ENCODE measurements around the gene DNAH9. TPM values are rescaled to one million over a fixed set of nuclear protein-coding genes. Genes with fewer than 3 reads are reported as not detected.

DNAH9 gene
- total RNA-seq, 4 donors from 2014 or later = 0.41 to 1.9 (median 0.79) TPM; not detected in 1

DNA sequence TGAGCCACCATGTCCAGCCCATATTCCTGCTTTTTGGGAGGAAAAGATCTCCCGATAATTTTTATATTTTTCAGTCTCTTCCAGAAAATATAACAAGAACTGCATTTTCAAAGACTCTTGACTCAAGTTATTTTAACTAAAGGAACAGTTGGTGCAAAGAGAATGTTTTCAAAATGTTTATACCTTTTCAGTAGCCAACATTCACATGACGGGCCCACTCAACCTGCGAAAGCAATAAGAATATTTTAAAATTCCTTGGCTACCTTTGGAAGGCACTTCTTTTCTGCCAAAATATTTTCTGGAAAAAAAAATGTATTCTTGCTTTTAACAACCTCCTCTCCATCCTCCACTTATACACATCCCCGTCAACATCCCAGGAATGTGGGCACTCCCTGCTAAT is 258.7 kb downstream of the DNAH9 start:
- WGBS, 2 donors (ENCODE audit: low coverage in 1 of 2) = 80 to 91% methylated on average over 4 of the region's 4 CpGs
- in situ Hi-C loops (cut with MboI; ENCODE audit: low pct_ligation_motif_present in 1 of 4, low pct_unique_long_range_greater_than_20kb in 1 of 4, low sequenced_read_pairs in 3 of 4) = no loop called here
- DNase-seq = no peak

GRCh38 chr17:11869680-11870394 is 271.6 kb downstream of the DNAH9 start:
- no peaks in the 10 kb centered on the region for H3K4me1 ChIP-seq
- H3K36me3 ChIP-seq = no peaks in the 10 kb centered on the region
- in situ Hi-C loops (cut with MboI; ENCODE audit: low pct_ligation_motif_present in 1 of 4, low pct_unique_long_range_greater_than_20kb in 1 of 4, low sequenced_read_pairs in 3 of 4) (no loop called here), intact Hi-C loops (cut with DNase I; ENCODE audit: low total_unique reads) (no loop called here)
- DNase-seq = no peak
- WGBS, 2 donors (ENCODE audit: low coverage in 1 of 2) = 86 to 95% methylated on average over 3 to 8 of the region's 8 CpGs
- no peak overlapping the region for H3K27ac ChIP-seq
- H3K9me3 ChIP-seq = no peaks in the 10 kb centered on the region
- H3K27me3 ChIP-seq = no peaks in the 10 kb centered on the region
- TF ChIP-seq EP300 (IDR thresholded peaks at IDR 0.05; ENCODE audit: low read depth) (no peak), POLR2A (IDR thresholded peaks at IDR 0.05) (no peak), POLR2AphosphoS5 (IDR thresholded peaks at IDR 0.05) (no peak)
- TF ChIP-seq, protein P1, sequence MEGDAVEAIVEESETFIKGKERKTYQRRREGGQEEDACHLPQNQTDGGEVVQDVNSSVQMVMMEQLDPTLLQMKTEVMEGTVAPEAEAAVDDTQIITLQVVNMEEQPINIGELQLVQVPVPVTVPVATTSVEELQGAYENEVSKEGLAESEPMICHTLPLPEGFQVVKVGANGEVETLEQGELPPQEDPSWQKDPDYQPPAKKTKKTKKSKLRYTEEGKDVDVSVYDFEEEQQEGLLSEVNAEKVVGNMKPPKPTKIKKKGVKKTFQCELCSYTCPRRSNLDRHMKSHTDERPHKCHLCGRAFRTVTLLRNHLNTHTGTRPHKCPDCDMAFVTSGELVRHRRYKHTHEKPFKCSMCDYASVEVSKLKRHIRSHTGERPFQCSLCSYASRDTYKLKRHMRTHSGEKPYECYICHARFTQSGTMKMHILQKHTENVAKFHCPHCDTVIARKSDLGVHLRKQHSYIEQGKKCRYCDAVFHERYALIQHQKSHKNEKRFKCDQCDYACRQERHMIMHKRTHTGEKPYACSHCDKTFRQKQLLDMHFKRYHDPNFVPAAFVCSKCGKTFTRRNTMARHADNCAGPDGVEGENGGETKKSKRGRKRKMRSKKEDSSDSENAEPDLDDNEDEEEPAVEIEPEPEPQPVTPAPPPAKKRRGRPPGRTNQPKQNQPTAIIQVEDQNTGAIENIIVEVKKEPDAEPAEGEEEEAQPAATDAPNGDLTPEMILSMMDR (IDR thresholded peaks at IDR 0.05) = no peak
- H3K4me3 ChIP-seq = no peak overlapping the region

More for the DNA sequence above, 258.7 kb downstream of the DNAH9 start:
- no peaks in the 10 kb centered on the region for H3K9me3 ChIP-seq
- no peak overlapping the region for H3K4me3 ChIP-seq
- no peaks in the 10 kb centered on the region for H3K27me3 ChIP-seq
- intact Hi-C loops (cut with DNase I; ENCODE audit: low total_unique reads) = no loop called here
- peak overlapping the region in 1 of 4 donors; percentile 73 for H3K27ac ChIP-seq
- peaks cover 0 to 32% (median 13%) of the 10 kb centered on the region in 4 donors for H3K4me1 ChIP-seq
- H3K36me3 ChIP-seq = no peaks in the 10 kb centered on the region
- TF ChIP-seq EP300 (IDR thresholded peaks at IDR 0.05; ENCODE audit: low read depth) = no peak
- no peak for TF ChIP-seq POLR2AphosphoS5 (IDR thresholded peaks at IDR 0.05)
- no peak for TF ChIP-seq POLR2A (IDR thresholded peaks at IDR 0.05)

DNA sequence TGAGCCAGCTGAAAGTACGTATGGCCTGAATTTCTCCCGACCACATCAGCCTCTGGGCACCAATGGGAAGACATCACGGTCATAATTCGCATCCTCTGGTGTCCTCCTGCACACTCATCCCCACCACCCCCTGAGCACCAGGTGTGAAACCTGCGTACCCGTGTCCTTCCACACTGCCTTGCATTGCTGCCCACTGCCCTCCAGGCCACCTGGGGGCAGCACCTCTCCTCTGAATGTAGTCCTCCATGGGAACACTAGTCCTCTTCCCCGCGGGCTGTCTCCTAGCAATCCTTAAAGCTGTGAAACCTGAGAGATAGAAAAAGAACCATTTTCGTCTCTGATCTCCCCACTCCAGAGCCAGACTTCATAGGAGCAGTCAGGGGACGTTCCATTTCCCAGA is 273.5 kb downstream of the DNAH9 start:
- 44 to 67% methylated on average over 1 to 10 of the region's 10 CpGs for WGBS, 2 donors (ENCODE audit: low coverage in 1 of 2)
- TF ChIP-seq POLR2A (IDR thresholded peaks at IDR 0.05) = no peak
- TF ChIP-seq, protein P1 (IDR thresholded peaks at IDR 0.05) = no peak
- no peak for TF ChIP-seq EP300 (IDR thresholded peaks at IDR 0.05; ENCODE audit: low read depth)
- TF ChIP-seq POLR2AphosphoS5 (IDR thresholded peaks at IDR 0.05) = no peak
- H3K4me3 ChIP-seq = no peak overlapping the region

GRCh38 chr17:11874756-11875155 is 276.5 kb downstream of the DNAH9 start:
- no peak for TF ChIP-seq EP300 (IDR thresholded peaks at IDR 0.05; ENCODE audit: low read depth)
- Histone ChIP-seq H3K9me3 (no peaks in the 10 kb centered on the region), H3K4me1 (no peaks in the 10 kb centered on the region), H3K27ac (no peak overlapping the region), H3K4me3 (no peak overlapping the region), H3K36me3 (no peaks in the 10 kb centered on the region), H3K27me3 (no peaks in the 10 kb centered on the region)
- 77% methylated on average over 7 of the region's 7 CpGs; no CpG with 5 or more reads in 1 of the 2 donors for WGBS, 2 donors (ENCODE audit: low coverage in 1 of 2)
- in situ Hi-C loops (cut with MboI; ENCODE audit: low pct_ligation_motif_present in 1 of 4, low pct_unique_long_range_greater_than_20kb in 1 of 4, low sequenced_read_pairs in 3 of 4) = loop anchor here in 1 of 4 donors (25.0 kb wide), 3 partner anchors 112 to 987 kb away; partner anchors contain the start of gene ZNF18
- DNase-seq = no peak
- intact Hi-C loops (cut with DNase I; ENCODE audit: low total_unique reads) = no loop called here

More for the DNA sequence above, 273.5 kb downstream of the DNAH9 start:
- Histone ChIP-seq H3K4me1 (no peaks in the 10 kb centered on the region), H3K27ac (no peak overlapping the region), H3K36me3 (no peaks in the 10 kb centered on the region), H3K9me3 (no peaks in the 10 kb centered on the region), H3K27me3 (no peaks in the 10 kb centered on the region)
- in situ Hi-C loops (cut with MboI; ENCODE audit: low pct_ligation_motif_present in 1 of 4, low pct_unique_long_range_greater_than_20kb in 1 of 4, low sequenced_read_pairs in 3 of 4) = no loop called here
- DNase-seq = no peak
- intact Hi-C loops (cut with DNase I; ENCODE audit: low total_unique reads) = no loop called here

DNA sequence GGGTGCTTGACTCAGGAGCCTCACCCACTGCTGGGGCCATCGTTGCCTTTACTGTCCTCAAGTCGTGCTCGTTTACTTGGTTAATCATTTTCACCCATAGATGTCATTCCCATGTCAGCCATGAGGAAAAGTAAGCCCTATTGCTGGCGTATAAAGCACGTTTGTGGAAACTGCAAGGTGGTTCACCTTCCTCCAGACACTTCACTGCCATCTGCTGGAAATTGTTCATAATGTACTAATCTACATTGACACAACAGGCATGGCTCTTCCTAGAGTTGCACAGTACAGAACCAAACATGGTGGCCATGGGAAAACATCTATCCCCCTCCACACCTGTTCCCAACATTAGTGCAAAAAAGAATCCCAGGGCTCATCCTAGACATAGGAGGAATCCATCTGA is 282.4 kb downstream of the DNAH9 start:
- Histone ChIP-seq H3K9me3 (no peaks in the 10 kb centered on the region), H3K4me3 (no peak overlapping the region), H3K27me3 (no peaks in the 10 kb centered on the region), H3K36me3 (no peaks in the 10 kb centered on the region), H3K27ac (no peak overlapping the region), H3K4me1 (peaks cover 0 to 4% (median 0%) of the 10 kb centered on the region in 4 donors)
- in situ Hi-C loops (cut with MboI; ENCODE audit: low pct_ligation_motif_present in 1 of 4, low pct_unique_long_range_greater_than_20kb in 1 of 4, low sequenced_read_pairs in 3 of 4) (loop anchor here in 1 of 4 donors (25.0 kb wide), 3 partner anchors 107 to 993 kb away; partner anchors contain the start of gene ZNF18), intact Hi-C loops (cut with DNase I; ENCODE audit: low total_unique reads) (no loop called here)
- WGBS, 2 donors (ENCODE audit: low coverage in 1 of 2) = 11 to 27% methylated on average over 3 to 5 of the region's 5 CpGs
- peak; percentile 14 for DNase-seq
- TF ChIP-seq POLR2A (IDR thresholded peaks at IDR 0.05) (no peak), EP300 (IDR thresholded peaks at IDR 0.05; ENCODE audit: low read depth) (no peak), POLR2AphosphoS5 (IDR thresholded peaks at IDR 0.05) (no peak)
- TF ChIP-seq, protein P1 (IDR thresholded peaks at IDR 0.05) = peak; percentile 28 to 82 (median 45)
